Lower leg skin (tissue), 3 donors: Measurements from ENCODE around the gene PRAMEF14.
"Not testable (repeated sequence)": the region's sequence is repeated elsewhere in the genome, so short reads cannot be mapped to it uniquely, and the experiment has no call there.

Experiments
- POLR2A ChIP-seq, 2 donors: fragments of 450-650 bp; IDR thresholded peaks; one replicate each; pipeline ENCODE4 v1.6.1; 2016 to 2017; ENCODE audit warnings: antibody characterized with exemption in 2 of 2, mild to moderate bottlenecking in 1 of 2, moderate library complexity in 1 of 2
- TF ChIP-seq, protein P1 (sequence below), 3 donors: fragments of 450-650 bp; IDR thresholded peaks; one replicate each; pipeline ENCODE4 v1.5.1; 2016; ENCODE audit warnings: antibody characterized with exemption in 3 of 3, mild to moderate bottlenecking in 3 of 3, moderate library complexity in 2 of 3

DNA sequence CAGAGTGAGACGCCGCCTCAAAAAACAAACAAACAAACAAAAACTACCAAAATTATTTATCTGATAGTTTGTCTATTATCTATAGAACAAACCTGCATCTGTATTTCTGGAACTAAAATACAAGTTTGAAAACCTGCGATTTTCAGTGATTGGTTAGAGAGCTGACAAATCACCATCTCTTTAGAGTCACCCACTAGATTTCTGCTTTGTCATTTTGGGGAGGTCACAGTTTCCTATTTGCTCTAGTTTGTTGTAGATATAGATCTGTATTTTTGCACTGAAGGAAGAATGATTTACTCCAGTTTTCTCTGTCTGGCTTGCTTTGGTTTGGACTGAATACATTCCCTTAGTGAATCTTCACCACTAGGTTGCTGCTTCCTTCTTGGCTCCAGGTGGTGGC lies 19.6 kb upstream of the PRAMEF14 start:
- TF ChIP-seq, protein P1, sequence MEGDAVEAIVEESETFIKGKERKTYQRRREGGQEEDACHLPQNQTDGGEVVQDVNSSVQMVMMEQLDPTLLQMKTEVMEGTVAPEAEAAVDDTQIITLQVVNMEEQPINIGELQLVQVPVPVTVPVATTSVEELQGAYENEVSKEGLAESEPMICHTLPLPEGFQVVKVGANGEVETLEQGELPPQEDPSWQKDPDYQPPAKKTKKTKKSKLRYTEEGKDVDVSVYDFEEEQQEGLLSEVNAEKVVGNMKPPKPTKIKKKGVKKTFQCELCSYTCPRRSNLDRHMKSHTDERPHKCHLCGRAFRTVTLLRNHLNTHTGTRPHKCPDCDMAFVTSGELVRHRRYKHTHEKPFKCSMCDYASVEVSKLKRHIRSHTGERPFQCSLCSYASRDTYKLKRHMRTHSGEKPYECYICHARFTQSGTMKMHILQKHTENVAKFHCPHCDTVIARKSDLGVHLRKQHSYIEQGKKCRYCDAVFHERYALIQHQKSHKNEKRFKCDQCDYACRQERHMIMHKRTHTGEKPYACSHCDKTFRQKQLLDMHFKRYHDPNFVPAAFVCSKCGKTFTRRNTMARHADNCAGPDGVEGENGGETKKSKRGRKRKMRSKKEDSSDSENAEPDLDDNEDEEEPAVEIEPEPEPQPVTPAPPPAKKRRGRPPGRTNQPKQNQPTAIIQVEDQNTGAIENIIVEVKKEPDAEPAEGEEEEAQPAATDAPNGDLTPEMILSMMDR (IDR thresholded peaks at IDR 0.05): not testable (repeated sequence)
- TF ChIP-seq POLR2A (IDR thresholded peaks at IDR 0.05): not testable (repeated sequence)
